Neural cell (in vitro differentiated cells): ENCODE measurements around the gene PRSS16. TPM values are rescaled to one million over a fixed set of nuclear protein-coding genes. Genes with fewer than 3 reads are reported as not detected.

Source experiments
- H2AFZ ChIP-seq: fragments of 200-600, 300-800 bp; sonication (generic), shearing (Covaris generic); 2 replicates; pipeline ENCODE4 v1.6.0; 2014; ENCODE audit warnings: low read depth, mild to moderate bottlenecking, antibody characterized with exemption, low read length, moderate library complexity
- H3F3A ChIP-seq: fragments of 200-600 bp; shearing (Covaris generic); 2 replicates; pipeline ENCODE4 v1.6.1; 2016; ENCODE audit warnings: mild to moderate bottlenecking, moderate library complexity, mixed read lengths, antibody characterized with exemption, low read length; ENCODE audit not compliant: insufficient read depth, poor library complexity, severe bottlenecking
- H3K27ac ChIP-seq: fragments of 200-600, 300-800 bp; sonication (generic), shearing (Covaris generic); 2 replicates; pipeline ENCODE4 v1.5.1; 2014; ENCODE audit warnings: mild to moderate bottlenecking, low read length, moderate library complexity
- H3K27me3 ChIP-seq: fragments of 300-800, 200-600 bp; sonication (generic), shearing (Covaris generic); 2 replicates; pipeline ENCODE4 v1.6.0; 2014; ENCODE audit warnings: mild to moderate bottlenecking, low read depth, low read length, moderate library complexity; ENCODE audit not compliant: insufficient read depth
- H3K36me3 ChIP-seq: fragments of 300-800, 200-600 bp; sonication (generic), shearing (Covaris generic); 2 replicates; pipeline ENCODE4 v1.5.1; 2014; ENCODE audit warnings: mild to moderate bottlenecking, antibody characterized with exemption, low read length, moderate library complexity; ENCODE audit not compliant: insufficient read depth
- H3K4me2 ChIP-seq: fragments of 300-800, 200-600 bp; sonication (generic), shearing (Covaris generic); 2 replicates; pipeline ENCODE4 v1.6.0; 2014; ENCODE audit warnings: mild to moderate bottlenecking, low read length
- H3K4me3 ChIP-seq: fragments of 300-800, 200-600 bp; sonication (generic), shearing (Covaris generic); 2 replicates; pipeline ENCODE4 v1.5.1; 2014; ENCODE audit warnings: mild to moderate bottlenecking, low read length, moderate library complexity
- H3K79me2 ChIP-seq: fragments of 200-600 bp; shearing (Covaris generic); replicated peaks from 2 replicates; pipeline ENCODE4 v1.6.0; 2014; ENCODE audit warnings: mild to moderate bottlenecking, low read length, moderate library complexity; ENCODE audit not compliant: insufficient read depth
- H3K9ac ChIP-seq: fragments of 300-800, 200-600 bp; sonication (generic), shearing (Covaris generic); 2 replicates; pipeline ENCODE4 v1.6.1; 2016; ENCODE audit warnings: mild to moderate bottlenecking, low read length, mixed read lengths
- H3K9me2 ChIP-seq: fragments of 200-600 bp; shearing (Covaris generic); 2 replicates; pipeline ENCODE4 v1.6.1; 2016; ENCODE audit warnings: mild to moderate bottlenecking, low read length, mixed read lengths; ENCODE audit not compliant: insufficient read depth
- H3K9me3 ChIP-seq: fragments of 200-600, 300-800 bp; sonication (generic), shearing (Covaris generic); 2 replicates; pipeline ENCODE4 v1.6.1; 2016; ENCODE audit warnings: mild to moderate bottlenecking, mixed run types, low read length, moderate library complexity, mixed read lengths
- H4K20me1 ChIP-seq: fragments of 200-600 bp; shearing (Covaris generic); 2 replicates; pipeline ENCODE4 v1.6.1; 2016; ENCODE audit warnings: mild to moderate bottlenecking, mixed run types; ENCODE audit not compliant: insufficient read depth
- EP300 ChIP-seq: fragments of 450-650 bp; conservative IDR thresholded peaks from 2 replicates; pipeline ENCODE4 v1.6.1; 2014; ENCODE audit warnings: antibody characterized with exemption, mild to moderate bottlenecking, moderate library complexity; ENCODE audit not compliant: poor library complexity, severe bottlenecking
- EZH2 ChIP-seq: fragments of 200-600, 300-800 bp; shearing (Covaris generic), sonication (generic); IDR thresholded peaks from 2 replicates; pipeline ENCODE4 v1.6.1; 2014; ENCODE audit warnings: antibody characterized with exemption, low read length, borderline replicate concordance, mild to moderate bottlenecking; ENCODE audit not compliant: insufficient read depth, poor library complexity, severe bottlenecking
- MXI1 ChIP-seq: fragments of 450-650 bp; conservative IDR thresholded peaks from 2 replicates; pipeline ENCODE4 v1.6.1; 2014; ENCODE audit warnings: antibody characterized with exemption, mild to moderate bottlenecking; ENCODE audit not compliant: poor library complexity, severe bottlenecking
- POLR2AphosphoS5 ChIP-seq: IDR thresholded peaks from 2 replicates; pipeline ENCODE4 v1.6.1; 2012
- RAD21 ChIP-seq: fragments of 450-650 bp; conservative IDR thresholded peaks from 2 replicates; pipeline ENCODE4 v1.6.1; 2014; ENCODE audit warnings: antibody characterized with exemption, mild to moderate bottlenecking, moderate library complexity
- SMC3 ChIP-seq: fragments of 450-650 bp; conservative IDR thresholded peaks from 2 replicates; pipeline ENCODE4 v1.6.1; 2014; ENCODE audit warnings: antibody characterized with exemption, mild to moderate bottlenecking, moderate library complexity; ENCODE audit not compliant: poor library complexity
- TAF1 ChIP-seq: IDR thresholded peaks from 2 replicates; pipeline ENCODE4 v1.6.1; 2012; ENCODE audit warnings: low read depth
- polyA plus RNA-seq: library from polyadenylated mRNA; depleted of rRNA; stranded (reverse); fragments of >200 nt; gene quantifications from 2 replicates; pipeline ENCODE4 v1.2.3, GENCODE V29; 2014
- TF ChIP-seq, protein P1 (sequence below): fragments of 450-650 bp; IDR thresholded peaks from 2 replicates; pipeline ENCODE4 v1.5.1; 2014; ENCODE audit warnings: antibody characterized with exemption, mild to moderate bottlenecking, moderate library complexity; ENCODE audit not compliant: poor library complexity, severe bottlenecking
- TF ChIP-seq, protein P2 (sequence below): IDR thresholded peaks from 2 replicates; pipeline ENCODE4 v1.6.1; 2012; ENCODE audit warnings: borderline replicate concordance

Gene PRSS16
- polyA plus RNA-seq, 1 donor from 2014 or later, result not detected

DNA sequence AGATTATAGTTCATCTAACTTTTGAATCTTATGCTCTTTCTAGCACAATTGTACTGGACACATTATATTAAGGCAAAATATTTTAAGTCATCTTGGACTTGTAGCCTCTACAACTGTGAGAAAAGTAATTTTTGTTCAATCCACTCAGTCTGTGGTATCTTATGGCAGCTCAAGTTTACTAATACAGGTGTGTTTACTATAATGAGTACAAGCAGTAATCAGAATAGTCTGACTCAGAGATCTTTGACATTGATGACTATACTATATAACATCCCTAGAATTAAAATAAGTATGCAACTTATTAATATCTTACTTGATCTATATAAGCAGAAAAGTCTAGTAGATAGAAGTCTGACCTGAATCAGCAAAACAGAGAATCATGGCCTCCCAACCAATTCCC, 40.7 kb upstream of the PRSS16 start:
- TF ChIP-seq TAF1, result no peak
- TF ChIP-seq, protein P1, sequence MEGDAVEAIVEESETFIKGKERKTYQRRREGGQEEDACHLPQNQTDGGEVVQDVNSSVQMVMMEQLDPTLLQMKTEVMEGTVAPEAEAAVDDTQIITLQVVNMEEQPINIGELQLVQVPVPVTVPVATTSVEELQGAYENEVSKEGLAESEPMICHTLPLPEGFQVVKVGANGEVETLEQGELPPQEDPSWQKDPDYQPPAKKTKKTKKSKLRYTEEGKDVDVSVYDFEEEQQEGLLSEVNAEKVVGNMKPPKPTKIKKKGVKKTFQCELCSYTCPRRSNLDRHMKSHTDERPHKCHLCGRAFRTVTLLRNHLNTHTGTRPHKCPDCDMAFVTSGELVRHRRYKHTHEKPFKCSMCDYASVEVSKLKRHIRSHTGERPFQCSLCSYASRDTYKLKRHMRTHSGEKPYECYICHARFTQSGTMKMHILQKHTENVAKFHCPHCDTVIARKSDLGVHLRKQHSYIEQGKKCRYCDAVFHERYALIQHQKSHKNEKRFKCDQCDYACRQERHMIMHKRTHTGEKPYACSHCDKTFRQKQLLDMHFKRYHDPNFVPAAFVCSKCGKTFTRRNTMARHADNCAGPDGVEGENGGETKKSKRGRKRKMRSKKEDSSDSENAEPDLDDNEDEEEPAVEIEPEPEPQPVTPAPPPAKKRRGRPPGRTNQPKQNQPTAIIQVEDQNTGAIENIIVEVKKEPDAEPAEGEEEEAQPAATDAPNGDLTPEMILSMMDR, result no peak
- no peak for TF ChIP-seq EZH2
- TF ChIP-seq MXI1, result no peak
- no peak for TF ChIP-seq SMC3
- TF ChIP-seq, protein P2, sequence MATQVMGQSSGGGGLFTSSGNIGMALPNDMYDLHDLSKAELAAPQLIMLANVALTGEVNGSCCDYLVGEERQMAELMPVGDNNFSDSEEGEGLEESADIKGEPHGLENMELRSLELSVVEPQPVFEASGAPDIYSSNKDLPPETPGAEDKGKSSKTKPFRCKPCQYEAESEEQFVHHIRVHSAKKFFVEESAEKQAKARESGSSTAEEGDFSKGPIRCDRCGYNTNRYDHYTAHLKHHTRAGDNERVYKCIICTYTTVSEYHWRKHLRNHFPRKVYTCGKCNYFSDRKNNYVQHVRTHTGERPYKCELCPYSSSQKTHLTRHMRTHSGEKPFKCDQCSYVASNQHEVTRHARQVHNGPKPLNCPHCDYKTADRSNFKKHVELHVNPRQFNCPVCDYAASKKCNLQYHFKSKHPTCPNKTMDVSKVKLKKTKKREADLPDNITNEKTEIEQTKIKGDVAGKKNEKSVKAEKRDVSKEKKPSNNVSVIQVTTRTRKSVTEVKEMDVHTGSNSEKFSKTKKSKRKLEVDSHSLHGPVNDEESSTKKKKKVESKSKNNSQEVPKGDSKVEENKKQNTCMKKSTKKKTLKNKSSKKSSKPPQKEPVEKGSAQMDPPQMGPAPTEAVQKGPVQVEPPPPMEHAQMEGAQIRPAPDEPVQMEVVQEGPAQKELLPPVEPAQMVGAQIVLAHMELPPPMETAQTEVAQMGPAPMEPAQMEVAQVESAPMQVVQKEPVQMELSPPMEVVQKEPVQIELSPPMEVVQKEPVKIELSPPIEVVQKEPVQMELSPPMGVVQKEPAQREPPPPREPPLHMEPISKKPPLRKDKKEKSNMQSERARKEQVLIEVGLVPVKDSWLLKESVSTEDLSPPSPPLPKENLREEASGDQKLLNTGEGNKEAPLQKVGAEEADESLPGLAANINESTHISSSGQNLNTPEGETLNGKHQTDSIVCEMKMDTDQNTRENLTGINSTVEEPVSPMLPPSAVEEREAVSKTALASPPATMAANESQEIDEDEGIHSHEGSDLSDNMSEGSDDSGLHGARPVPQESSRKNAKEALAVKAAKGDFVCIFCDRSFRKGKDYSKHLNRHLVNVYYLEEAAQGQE, result no peak
- TF ChIP-seq EP300, result no peak
- no peak for TF ChIP-seq POLR2AphosphoS5
- TF ChIP-seq RAD21, result no peak
- H3K79me2 ChIP-seq, result no peaks in the 10 kb centered on the region
- H3K4me2 ChIP-seq, result no peak overlapping the region
- H4K20me1 ChIP-seq, result no peaks in the 10 kb centered on the region
- no peak overlapping the region for H3K9ac ChIP-seq
- no peak overlapping the region for H3K4me3 ChIP-seq
- H3K27me3 ChIP-seq, result peaks cover 14% of the 10 kb centered on the region
- H2AFZ ChIP-seq, result no peak overlapping the region
- no peaks in the 10 kb centered on the region for H3K36me3 ChIP-seq
- no peak overlapping the region for H3K27ac ChIP-seq
- no peaks in the 10 kb centered on the region for H3K9me2 ChIP-seq
- no peaks in the 10 kb centered on the region for H3K9me3 ChIP-seq
- no peaks in the 10 kb centered on the region for H3F3A ChIP-seq

DNA sequence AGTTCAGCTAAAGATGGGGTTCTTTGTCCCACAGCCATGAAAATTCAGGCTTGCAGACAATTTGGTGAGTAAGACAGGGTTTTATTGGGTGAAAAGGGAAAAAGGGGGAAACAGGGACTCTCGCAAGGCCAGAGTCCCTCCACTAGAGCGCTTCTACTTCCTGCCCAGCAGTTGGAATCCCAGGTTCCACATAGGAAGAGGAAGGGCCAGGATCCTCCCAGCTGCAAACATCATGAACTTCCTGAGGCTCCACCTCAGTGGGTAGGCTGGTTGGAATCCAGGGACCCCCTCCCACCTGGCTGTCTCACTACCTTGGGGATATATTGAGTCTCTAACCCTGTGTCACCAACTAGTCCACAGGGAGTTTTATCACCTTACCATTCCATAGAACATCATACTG, 39.5 kb upstream of the PRSS16 start:
- H3F3A ChIP-seq, result no peaks in the 10 kb centered on the region
- H3K9ac ChIP-seq, result no peak overlapping the region
- H3K9me2 ChIP-seq, result no peaks in the 10 kb centered on the region
- H3K36me3 ChIP-seq, result no peaks in the 10 kb centered on the region
- H3K27ac ChIP-seq, result no peak overlapping the region
- H3K27me3 ChIP-seq, result peaks cover 14% of the 10 kb centered on the region
- no peak for TF ChIP-seq RAD21
- TF ChIP-seq EP300, result no peak
- TF ChIP-seq, protein P1, result no peak
- H3K4me2 ChIP-seq, result no peak overlapping the region
- H3K4me3 ChIP-seq, result no peak overlapping the region
- no peak overlapping the region for H2AFZ ChIP-seq
- H4K20me1 ChIP-seq, result no peaks in the 10 kb centered on the region
- H3K9me3 ChIP-seq, result no peaks in the 10 kb centered on the region
- H3K79me2 ChIP-seq, result no peaks in the 10 kb centered on the region
